T-helper 1 cell treated with Interleukin-12 subunit alpha and Interleukin-12 subunit beta and Interleukin-4 antibody, amounts not matched to agents 30 μg/mL and 1 μg/mL, for 36 hours (primary cell): ENCODE results near the gene LAMB2.

Experiments used
- H3K27ac Mint-ChIP-seq: one replicate; pipeline ENCODE4 v1.8.0; 2021; ENCODE audit warnings: mild to moderate bottlenecking, mixed read lengths
- H3K27me3 Mint-ChIP-seq: one replicate; pipeline ENCODE4 v1.8.0; 2021; ENCODE audit warnings: low read depth, mixed read lengths
- H3K36me3 Mint-ChIP-seq: one replicate; pipeline ENCODE4 v1.8.0; 2021; ENCODE audit warnings: low read depth, mixed read lengths
- H3K4me1 Mint-ChIP-seq: one replicate; pipeline ENCODE4 v1.8.0; 2021; ENCODE audit warnings: low read depth, mixed read lengths
- H3K4me3 Mint-ChIP-seq: one replicate; pipeline ENCODE4 v1.8.0; 2021; ENCODE audit warnings: mild to moderate bottlenecking, moderate library complexity, mixed read lengths
- H3K9me3 Mint-ChIP-seq: one replicate; pipeline ENCODE4 v1.8.0; 2021; ENCODE audit warnings: mixed read lengths

The LAMB2 gene

DNA sequence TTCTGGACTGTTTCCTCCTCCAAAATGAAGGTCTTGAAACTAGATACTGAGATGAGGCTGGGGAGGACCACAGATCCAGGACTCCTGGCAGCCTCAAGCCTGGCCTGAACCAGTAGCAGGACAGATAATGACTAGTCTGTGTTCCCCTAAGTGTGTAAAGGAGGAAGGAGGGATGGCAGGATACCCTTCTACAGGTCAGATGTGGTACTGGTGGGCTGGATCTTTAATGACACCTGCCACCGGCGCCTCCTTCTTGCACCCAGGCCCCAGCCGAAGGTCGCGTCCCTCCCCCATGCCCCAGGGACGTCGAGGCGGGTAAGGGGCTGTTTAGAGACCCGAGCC lies 12.8 kb downstream of the LAMB2 start:
- Mint-ChIP-seq H3K9me3 (no peaks in the 10 kb centered on the region), H3K27me3 (no peaks in the 10 kb centered on the region), H3K36me3 (peaks cover 15% of the 10 kb centered on the region), H3K4me3 (peak overlapping the region; percentile 92), H3K27ac (peak overlapping the region; percentile 91), H3K4me1 (peaks cover 11% of the 10 kb centered on the region)

DNA sequence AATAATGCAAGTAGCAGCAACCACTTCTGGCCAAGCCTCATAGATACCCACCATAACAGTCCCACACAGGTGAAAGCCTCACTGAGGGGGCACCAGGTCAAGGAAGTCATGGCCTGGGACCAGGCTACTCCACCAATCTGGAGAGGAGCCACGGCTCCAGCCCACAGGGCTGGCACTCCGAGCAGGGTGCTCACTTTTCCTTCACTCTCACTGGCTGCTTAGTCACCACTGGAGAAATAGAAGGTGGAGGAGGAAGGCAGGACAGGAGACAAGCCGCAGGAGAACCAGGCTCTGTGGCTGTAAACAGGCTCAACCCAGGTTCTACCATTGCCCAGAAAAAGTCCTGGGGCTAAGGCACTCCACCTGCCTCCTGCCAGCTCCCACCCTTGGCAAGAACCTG lies 13.4 kb downstream of the LAMB2 start:
- H3K27me3 Mint-ChIP-seq, result no peaks in the 10 kb centered on the region
- H3K27ac Mint-ChIP-seq, result no peak overlapping the region
- peaks cover 15% of the 10 kb centered on the region for H3K36me3 Mint-ChIP-seq
- H3K4me1 Mint-ChIP-seq, result peaks cover 11% of the 10 kb centered on the region
- H3K4me3 Mint-ChIP-seq, result peak overlapping the region; percentile 92
- no peaks in the 10 kb centered on the region for H3K9me3 Mint-ChIP-seq

DNA sequence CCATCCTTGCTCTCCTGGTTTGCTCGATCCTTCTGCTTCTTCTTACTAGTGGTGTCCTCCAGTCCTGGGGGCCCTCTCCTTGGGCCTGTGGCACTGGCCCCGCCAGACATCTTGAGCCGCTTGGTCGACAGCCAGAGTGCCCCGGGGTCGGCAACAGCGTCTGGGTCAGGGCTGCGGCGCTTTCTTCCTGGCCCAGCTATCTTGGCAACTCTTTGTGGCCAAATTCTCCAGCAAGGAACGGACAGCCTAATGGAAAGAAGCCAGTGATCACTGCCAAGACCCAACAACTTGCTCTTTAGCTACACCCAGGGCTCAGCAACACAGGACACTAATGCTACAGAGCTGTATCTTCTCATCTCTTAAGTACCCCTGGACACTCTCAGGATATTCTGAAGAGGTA lies 13.8 kb downstream of the LAMB2 start:
- Mint-ChIP-seq H3K9me3 (no peaks in the 10 kb centered on the region), H3K4me1 (peaks cover 11% of the 10 kb centered on the region), H3K27ac (no peak overlapping the region), H3K27me3 (no peaks in the 10 kb centered on the region), H3K36me3 (peaks cover 15% of the 10 kb centered on the region), H3K4me3 (peak overlapping the region; percentile 34)

DNA sequence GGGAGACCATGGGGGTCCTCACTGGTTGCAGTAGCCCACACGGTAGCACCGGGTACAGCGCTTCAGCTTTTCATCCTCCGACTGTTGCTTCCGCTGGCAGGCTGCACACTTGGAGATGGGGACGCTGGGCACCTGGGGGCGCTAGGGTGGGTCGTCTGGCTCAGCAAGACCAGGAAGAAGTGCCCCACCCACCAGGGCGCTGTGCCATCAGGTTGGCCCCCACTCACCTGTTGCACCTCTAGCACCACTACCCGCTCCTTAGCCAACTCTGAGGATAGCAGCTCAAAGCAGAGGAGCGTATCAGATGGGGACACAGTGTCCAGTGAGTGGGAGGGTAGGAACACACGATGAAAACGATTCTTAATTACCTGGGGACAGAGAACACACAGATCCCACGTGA lies 20.6 kb downstream of the LAMB2 start:
- Mint-ChIP-seq H3K4me1 (no peaks in the 10 kb centered on the region), H3K27me3 (no peaks in the 10 kb centered on the region), H3K4me3 (no peak overlapping the region), H3K9me3 (no peaks in the 10 kb centered on the region), H3K27ac (no peak overlapping the region), H3K36me3 (peaks cover 36% of the 10 kb centered on the region)

- no peaks in the 10 kb centered on the region for H3K9me3 Mint-ChIP-seq
- H3K36me3 Mint-ChIP-seq, result peaks cover 37% of the 10 kb centered on the region
- no peaks in the 10 kb centered on the region for H3K27me3 Mint-ChIP-seq
- no peak overlapping the region for H3K27ac Mint-ChIP-seq
- H3K4me3 Mint-ChIP-seq, result no peak overlapping the region
- H3K4me1 Mint-ChIP-seq, result no peaks in the 10 kb centered on the region
These were observed 21.5 kb downstream of the LAMB2 start for GRCh38 chr3:49111347-49111746.

GRCh38 chr3:49110780-49111179 lies 22.1 kb downstream of the LAMB2 start:
- Mint-ChIP-seq H3K36me3 (peaks cover 37% of the 10 kb centered on the region), H3K4me1 (no peaks in the 10 kb centered on the region), H3K4me3 (no peak overlapping the region), H3K27me3 (no peaks in the 10 kb centered on the region), H3K9me3 (no peaks in the 10 kb centered on the region), H3K27ac (no peak overlapping the region)

- H3K9me3 Mint-ChIP-seq, result no peaks in the 10 kb centered on the region
- no peak overlapping the region for H3K4me3 Mint-ChIP-seq
- no peak overlapping the region for H3K27ac Mint-ChIP-seq
- no peaks in the 10 kb centered on the region for H3K27me3 Mint-ChIP-seq
- H3K36me3 Mint-ChIP-seq, result peaks cover 33% of the 10 kb centered on the region
- peaks cover 10% of the 10 kb centered on the region for H3K4me1 Mint-ChIP-seq
These were observed 24.5 kb downstream of the LAMB2 start for GRCh38 chr3:49108346-49108745.

- peaks cover 12% of the 10 kb centered on the region for H3K4me1 Mint-ChIP-seq
- H3K27ac Mint-ChIP-seq, result peak within 1 kb of the TSS; percentile 94
- peak within 1 kb of the TSS; percentile 97 for H3K4me3 Mint-ChIP-seq
- no peaks in the 10 kb centered on the region for H3K27me3 Mint-ChIP-seq
- H3K36me3 Mint-ChIP-seq, result peaks cover 33% of the 10 kb centered on the region
- no peaks in the 10 kb centered on the region for H3K9me3 Mint-ChIP-seq
These were observed 28.2 kb downstream of the LAMB2 start, which contains the start of gene QARS1 for GRCh38 chr3:49104427-49105291. Gene QARS1 (minus strand): TSS chr3:49104757. CDS start chr3:49104733, 24 bp downstream.

- Mint-ChIP-seq H3K27me3 (no peaks in the 10 kb centered on the region), H3K4me3 (peak overlapping the region; percentile 97), H3K4me1 (peaks cover 14% of the 10 kb centered on the region), H3K9me3 (no peaks in the 10 kb centered on the region), H3K27ac (peak overlapping the region; percentile 94), H3K36me3 (peaks cover 32% of the 10 kb centered on the region)
These were observed 28.8 kb downstream of the LAMB2 start for GRCh38 chr3:49104052-49104426.

DNA sequence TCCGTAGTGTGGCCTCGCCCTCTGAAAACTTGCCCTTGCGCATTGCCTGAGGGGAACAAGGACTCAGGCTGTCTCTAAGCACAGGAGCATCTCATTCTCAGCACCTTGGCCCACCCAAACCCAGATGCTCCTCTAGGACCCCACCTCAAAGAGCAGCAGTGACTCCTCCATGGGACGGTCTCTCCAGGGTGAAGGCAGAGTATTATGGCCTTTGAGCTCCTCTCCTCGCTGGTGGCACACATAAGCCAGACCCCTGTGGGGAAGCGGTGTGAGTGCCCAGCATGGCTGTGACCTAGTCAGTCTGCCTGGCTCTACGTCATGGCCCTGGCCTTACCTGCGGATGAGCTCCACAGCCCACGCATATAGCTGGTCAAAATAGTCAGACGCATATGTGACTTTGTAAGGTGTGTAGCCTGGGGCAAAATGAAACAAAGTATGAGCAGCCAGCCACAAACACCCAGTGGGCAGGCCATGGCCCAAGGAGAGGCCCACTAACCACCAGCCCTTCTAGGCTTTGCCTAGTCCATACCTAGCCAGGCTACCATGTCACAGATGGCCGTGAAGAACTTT lies 32.7 kb downstream of the LAMB2 start:
- Mint-ChIP-seq H3K27me3 (no peaks in the 10 kb centered on the region), H3K4me1 (peaks cover 16% of the 10 kb centered on the region), H3K27ac (no peak overlapping the region), H3K36me3 (peaks cover 39% of the 10 kb centered on the region), H3K4me3 (no peak overlapping the region), H3K9me3 (no peaks in the 10 kb centered on the region)

- Mint-ChIP-seq H3K27ac (peak overlapping the region; percentile 20), H3K27me3 (no peaks in the 10 kb centered on the region)
These were observed 33.8 kb downstream of the LAMB2 start for GRCh38 chr3:49098910-49099630.

GRCh38 chr3:49098429-49098828 lies 34.4 kb downstream of the LAMB2 start:
- Mint-ChIP-seq H3K4me1 (peaks cover 13% of the 10 kb centered on the region), H3K27ac (no peak overlapping the region), H3K9me3 (no peaks in the 10 kb centered on the region), H3K4me3 (no peak overlapping the region), H3K27me3 (no peaks in the 10 kb centered on the region), H3K36me3 (peaks cover 36% of the 10 kb centered on the region)

More at GRCh38 chr3:49098910-49099630, 33.8 kb downstream of the LAMB2 start:
- Mint-ChIP-seq H3K36me3 (peaks cover 39% of the 10 kb centered on the region), H3K9me3 (no peaks in the 10 kb centered on the region), H3K4me1 (peaks cover 18% of the 10 kb centered on the region), H3K4me3 (no peak overlapping the region)

DNA sequence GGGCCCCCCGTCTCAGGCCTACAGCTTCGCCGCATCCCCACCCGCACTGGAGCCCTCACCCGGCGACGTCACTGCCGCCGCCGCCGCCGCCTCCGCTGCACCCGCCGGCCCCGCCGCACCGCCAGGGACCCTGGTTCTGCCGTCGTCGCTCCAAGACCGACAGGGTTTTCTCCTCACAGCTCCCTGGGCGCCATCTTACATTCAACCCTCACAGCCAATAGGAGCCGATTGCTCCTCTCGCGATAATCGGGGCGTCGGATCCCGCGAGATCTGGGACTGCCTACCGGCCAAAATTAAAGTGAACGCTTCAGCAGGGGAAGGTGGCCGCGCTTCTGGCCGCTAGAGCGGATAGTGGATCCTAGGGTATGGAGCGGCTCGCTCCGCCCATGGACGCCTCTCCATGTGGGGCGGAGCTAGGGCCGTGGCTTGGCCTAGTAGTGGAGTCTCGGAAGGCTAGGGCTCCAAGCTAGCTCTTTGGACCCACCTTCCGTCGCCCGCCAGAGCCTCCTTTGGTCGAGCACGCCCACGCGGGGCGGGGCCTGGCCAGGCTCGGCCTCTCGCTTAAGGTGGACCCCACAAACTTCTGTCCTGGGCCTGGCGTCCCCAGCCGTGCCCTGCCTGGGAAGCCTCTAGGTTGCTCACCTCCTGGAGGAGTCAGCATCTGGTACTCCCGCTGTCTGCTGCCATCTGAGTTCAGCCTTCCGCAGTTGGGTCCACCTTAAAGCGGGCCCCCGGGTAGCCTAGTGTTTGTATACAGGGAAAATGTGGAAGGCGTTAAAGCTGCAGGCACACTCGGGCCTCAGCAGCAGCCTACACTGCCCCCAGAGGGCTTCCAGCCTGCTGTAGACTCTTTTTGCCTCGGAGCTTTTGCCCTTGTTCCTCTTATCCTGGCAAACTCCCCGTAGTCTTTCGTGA lies 38.7 kb downstream of the LAMB2 start, which contains the start of gene QRICH1:
Gene QRICH1, minus strand, starts transcription at position 219 of the 915 bp plus-strand sequence. CDS start 17,054 bp downstream, outside the sequence.
- Mint-ChIP-seq H3K27ac (peak within 1 kb of the TSS; percentile 92), H3K4me3 (peak within 1 kb of the TSS; percentile 87), H3K4me1 (peaks cover 25% of the 10 kb centered on the region), H3K36me3 (peaks cover 21% of the 10 kb centered on the region), H3K27me3 (no peaks in the 10 kb centered on the region), H3K9me3 (no peaks in the 10 kb centered on the region)
